HG02885 (cell line): ENCODE measurements around the gene FAM241A.
A peak's percentile ranks its signal among the peaks of the same experiment; 100 is the strongest.
"Not testable (repeated sequence)": the region's sequence is repeated elsewhere in the genome, so short reads cannot be mapped to it uniquely, and the experiment has no call there.

Experiments used
- ATAC-seq: cut with Tn5 transposase; IDR thresholded peaks from one replicate; pipeline ENCODE4 v1.9.1; 2021; ENCODE audit warnings: mild to moderate bottlenecking; ENCODE audit not compliant: unreplicated experiment, poor library complexity

The FAM241A gene

DNA sequence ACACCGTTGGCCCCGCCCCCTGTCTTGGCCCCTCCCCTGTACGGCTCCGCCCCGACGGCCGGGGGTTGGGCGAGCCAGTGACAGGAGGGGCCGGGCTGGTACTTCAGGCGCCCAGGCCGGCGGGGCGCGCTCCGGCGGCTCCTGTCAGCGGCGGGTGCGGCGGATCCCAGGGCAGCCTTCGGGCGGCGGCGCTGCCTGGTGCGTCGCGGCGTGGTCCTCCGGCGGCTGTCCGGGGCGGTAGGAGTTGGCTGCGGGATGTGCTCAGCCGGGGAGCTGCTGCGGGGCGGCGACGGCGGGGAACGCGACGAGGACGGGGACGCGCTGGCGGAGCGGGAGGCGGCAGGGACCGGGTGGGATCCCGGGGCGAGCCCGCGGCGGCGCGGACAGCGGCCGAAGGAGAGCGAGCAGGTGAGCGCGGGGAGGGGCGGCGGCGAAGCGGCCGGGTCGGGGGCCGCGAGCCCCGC lies at the start of gene FAM241A:
FAM241A (plus strand) TSS at position 129 of the 464 bp plus-strand sequence; CDS start at position 256, 127 bp downstream.
- peak; percentile 92 for ATAC-seq

DNA sequence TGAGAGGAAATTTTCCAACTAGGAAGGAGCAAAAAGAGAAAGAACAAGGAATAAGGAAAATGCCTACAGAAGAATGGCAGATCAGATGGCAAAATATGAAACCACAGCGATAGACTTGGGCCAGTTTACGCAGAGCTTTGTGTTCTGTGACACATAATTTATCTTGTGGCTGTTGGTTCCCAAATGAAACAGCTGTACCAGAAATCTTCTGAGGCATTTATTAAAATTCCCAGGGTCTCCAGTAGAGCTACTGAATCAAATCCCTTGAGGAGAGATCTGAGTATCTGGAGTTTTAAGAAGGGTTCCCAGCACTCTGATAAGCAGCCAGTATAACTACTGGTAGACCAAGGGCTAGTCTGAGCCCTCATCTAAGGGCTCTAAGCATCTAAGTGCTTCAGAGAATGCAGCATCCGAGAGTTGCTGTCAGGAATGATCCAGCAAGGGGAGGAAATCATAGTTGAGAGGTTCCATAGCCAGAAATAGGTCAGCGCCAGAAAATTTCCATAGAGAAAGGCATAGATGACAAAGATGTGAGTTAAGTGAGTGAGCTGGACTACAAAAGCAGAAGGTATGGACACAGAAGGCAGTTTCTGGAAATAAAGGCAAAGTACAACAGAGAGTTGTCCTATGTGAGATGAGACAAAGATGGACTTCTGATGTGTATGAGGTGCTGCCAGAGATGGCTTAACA lies 46.3 kb upstream of the FAM241A start:
- no peak for ATAC-seq

DNA sequence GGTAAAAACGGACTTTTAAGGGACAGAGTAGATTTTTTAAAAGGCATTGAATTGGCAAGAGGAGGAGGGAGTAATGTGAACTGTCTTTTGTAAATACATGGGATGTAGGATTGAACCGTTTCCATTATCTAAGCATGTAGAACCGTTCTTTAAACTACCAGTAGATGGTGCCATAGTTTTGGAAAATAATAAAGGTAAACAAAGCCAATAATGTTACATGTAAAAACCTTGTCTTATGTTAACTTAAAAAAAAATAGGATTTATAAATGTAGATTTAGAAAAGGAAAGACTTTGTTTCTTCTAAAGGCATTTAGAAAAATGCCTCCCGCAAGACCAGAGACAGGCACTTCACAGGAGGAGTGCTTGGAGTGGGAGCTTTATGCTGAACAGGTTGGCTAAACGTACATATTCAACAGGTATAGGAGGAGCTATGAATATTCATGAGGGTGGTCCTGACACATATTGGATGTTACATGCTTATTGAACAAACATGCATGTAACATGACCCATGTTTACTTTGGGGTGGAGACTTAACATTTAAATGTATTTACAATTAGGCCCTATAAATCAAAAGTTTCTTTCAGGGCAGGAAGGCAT lies 45.5 kb upstream of the FAM241A start:
- ATAC-seq, result peak; percentile 87

DNA sequence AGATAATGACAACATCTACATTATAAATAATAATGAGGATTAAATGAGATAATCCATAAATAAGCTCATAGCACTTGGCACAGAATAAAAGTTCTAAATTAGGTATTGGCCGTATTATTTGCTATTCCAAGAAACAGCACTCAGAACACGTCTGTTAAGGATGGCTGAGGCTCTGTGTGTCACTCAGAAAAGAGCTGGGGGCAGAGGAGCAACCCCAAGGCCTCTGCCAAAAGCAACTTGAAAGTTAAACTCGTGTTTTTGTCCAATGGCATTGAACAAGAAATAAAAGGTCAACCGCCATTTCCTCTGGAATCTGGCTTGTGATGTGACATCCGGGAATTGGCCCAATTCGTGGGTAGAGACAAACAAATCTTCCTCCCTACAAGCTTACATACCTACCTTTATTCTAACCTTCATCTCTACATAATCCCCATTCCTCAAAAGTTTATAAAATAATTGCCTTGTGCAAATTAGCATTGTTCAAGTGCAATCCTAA lies 42.3 kb upstream of the FAM241A start:
- ATAC-seq, result no peak

DNA sequence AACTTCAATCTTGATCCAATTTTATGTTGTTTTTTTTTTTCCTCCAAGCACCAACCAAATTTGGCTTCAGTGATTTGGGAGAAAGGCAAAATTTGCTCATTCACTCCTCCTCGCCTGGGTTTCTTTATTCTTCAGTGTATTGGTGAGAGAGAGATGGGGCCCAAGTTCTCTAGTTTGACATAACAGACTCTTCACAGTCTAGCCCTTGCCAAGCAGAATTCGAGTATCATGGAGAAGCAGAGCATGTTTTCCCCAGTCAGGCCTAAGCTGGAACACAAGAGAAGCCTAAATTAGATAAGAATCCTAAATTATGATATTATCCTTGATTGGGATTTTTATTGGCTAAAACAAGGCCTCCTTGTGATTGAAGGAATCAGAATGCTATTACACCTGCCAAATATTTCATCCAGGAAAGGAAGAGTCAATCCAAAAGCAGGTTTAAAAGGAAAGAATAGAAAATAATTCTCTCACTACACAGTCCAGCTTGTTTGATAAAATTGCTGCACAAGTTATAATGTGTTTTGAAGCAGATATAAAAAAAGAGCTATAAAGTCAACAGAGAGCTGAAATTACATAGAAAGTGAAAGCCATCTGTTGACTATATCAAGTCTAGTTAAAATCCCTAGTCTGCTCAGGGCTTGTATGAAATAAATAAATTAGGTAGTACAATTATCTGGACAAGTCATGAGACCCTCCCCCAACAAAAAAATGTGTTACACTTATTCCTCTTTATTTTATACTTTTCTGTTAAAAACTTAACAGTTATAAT lies 39.9 kb upstream of the FAM241A start:
- ATAC-seq, result no peak

DNA sequence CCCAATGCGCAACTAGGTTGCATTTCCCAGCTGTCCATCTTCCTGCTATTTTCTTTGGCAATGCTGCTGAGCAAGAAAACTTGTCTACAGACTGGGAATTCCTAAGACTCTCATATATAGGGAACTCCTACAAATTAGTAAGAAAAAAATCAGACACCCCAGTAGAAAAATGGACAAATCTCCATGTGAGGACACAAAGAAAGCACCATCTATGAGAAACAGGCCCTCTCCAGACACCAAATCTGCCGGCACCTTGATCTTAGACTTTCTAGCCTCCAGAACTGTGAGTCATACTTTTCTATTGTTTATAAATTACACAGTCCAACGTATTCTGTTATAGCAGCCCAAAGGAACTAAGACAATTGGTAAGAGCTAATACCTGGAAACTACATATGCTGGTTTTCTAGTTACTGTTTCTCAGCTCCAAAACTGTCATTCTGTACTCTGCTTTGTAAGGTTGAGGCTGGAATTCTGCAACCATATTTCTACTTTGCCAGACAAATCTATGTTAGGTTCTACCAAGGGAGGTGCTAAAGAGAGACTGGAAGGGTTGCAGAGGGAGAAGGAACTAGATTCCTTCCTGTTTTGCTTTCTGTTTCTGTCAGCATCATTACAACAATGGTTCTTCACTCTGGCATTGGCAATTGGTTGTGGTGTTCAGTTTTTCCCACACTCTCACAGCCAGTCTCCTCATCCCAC lies 35.7 kb upstream of the FAM241A start:
- peak; percentile 79 for ATAC-seq

DNA sequence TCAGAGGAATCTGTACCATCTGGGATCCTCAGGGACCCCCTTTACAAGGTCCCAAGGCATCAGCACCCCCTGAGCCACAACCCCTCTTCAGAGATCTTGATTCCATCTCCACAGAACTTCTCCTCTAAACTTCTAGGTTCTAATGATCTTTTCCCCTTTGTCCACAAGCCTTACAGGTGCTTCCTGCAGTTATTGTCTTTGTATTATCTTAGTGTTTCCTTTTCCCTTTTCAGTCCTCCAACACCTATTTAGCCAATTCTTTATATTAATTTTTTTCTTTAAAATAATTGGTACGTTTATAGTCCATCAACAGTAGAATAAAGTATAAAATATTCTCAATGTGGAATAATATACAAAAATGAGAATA lies 35.2 kb upstream of the FAM241A start:
- peak; percentile 18 for ATAC-seq

DNA sequence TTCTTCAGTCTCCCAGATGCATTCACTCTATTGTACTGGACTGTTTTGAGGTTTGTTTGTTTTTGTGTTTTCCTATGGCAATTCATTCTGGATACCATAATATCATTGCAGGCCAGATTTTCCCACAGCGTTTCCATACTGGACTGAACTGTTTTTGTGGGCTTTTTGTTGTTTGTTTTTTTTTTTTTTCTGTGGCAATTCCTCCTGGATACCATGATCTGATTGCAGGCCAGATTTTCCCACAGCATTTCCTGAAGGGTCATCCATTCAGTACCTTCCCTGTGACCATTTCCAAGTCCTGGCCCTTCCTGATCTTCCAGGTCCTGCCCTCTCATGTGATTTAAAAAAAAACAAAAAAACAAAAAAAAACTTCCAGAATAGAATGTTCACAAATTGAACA lies 33.9 kb upstream of the FAM241A start:
- no peak for ATAC-seq

DNA sequence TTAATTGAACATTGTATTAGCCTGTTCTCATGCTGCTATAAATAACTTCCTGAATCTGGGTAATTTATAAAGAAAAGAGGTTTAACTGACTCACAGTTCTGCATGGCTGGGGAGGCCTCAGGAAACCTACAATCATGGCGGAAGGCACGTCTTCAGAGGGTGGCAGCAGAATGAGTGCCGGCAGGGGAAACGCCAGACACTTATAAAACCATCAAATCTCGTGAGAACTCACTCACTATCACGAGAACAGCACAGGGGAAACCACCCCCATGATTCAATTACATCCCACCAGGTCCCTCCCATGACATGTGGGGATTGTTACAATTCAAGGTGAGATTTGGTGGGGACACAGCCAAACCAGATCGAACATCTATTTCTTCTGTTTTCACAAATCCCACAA lies 33.2 kb upstream of the FAM241A start:
- not testable (repeated sequence) for ATAC-seq

DNA sequence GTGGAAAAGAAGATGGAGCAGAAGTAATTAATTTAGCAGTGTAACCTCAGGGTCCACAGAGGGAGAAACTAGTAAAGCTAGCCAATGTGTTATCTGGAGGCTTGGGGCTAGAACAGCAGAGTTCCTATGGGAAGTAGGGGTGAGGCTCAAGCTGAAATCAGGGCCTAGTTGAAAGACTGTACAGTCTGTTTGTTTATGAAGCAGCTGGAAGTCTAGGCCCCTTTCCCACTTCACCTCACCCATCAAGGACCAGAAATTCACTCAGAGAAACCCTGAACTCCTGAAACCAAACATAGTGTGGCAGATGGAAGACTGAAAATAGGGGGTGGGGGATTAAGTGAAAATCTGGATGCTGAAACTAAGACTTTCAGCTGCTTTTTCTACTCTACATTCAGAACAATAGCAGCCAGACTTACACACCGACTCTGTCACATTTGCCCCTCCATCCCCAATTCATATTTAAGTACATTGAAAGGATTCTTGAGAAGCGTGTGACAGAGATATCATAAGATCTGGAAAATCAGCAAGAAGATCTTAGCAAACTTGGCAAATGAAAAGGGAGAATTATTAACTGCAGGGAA lies 32.6 kb upstream of the FAM241A start:
- ATAC-seq, result no peak

DNA sequence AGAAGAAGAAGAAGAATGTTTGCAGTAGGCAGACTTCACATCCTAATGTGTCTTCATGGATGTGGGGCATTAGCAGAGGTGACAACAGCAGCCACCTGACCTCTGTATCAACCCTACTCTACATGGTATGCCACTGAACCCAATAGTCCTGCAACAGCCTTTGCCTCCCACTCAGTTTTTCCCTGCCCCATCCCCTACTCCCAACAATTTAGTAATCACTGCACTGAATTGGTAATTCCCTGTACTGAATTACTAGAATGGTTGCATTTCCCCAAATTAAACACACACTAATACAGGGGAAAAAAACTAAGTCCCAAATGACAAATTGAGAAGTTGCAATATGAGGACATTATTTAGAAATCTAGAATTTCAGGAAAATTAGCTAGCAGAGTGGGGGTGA lies 31.4 kb upstream of the FAM241A start:
- no peak for ATAC-seq

DNA sequence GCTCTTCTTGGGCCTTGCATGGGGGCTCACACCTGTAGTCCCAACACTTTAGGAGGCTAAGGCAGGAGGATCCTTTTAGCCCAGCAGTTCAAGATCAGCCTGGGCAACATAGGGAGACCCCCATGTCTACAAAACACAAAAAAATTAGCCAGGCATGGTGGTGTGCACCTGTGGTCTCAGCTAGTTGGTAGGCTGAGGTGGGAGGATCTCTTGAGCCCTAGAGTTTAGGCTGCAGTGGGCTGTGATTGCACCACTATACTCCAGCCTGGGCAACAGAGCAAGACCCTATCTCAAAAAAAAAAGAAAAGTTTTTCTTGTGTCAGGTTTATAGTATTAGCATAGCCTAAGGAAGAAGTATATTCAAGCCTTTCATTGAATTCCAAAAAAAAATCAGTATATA lies 30.8 kb upstream of the FAM241A start:
- no peak for ATAC-seq

DNA sequence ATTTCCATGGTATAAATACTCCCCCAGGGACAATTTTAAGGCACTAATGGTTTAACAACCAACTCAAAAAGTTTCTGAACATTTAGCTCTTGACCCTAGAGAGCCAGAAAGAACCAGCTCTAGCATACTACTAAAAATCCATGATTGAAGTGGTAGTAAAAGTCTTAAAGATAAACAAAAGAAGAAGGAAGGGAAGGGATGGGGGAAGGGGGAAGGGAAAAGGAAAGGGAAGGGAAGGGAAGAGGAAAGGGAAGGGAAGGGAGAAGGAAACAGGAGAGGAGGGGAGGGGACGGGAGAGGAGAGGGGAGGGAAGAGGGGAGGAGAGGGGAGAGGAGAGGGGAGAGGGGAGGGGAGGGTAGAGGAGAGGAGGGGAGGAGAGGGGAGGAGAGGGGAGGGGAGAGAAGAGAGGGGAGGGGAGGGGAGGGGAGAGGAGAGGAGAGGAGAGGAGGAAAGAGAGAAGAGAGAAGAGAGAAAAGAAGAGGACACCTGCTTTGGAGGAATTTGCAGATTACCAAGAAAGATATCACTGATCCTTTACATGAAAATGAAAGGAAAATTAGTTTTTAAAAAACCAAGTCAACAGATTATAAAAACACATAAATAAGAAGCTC lies 26.4 kb upstream of the FAM241A start:
- ATAC-seq, result no peak

DNA sequence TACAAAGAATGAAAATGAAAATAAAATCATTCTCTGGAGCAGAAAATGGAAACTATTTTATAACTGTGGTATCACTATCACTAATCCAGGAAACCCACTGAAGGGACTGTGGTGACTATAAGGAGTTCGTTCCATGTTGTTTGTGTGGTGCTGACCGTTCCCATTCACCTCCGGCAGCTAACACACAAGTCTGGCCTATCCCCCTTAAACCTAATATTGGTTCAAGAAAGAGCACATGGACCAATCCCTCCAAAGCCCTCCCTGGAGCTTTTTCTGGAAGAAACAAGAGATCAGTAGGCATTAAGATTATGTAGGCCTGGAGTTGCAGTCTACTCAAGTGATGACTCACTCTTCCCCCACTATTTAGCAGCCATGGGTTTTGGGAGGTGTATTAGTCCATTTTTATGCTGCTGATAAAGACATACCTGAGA lies 25.9 kb upstream of the FAM241A start:
- ATAC-seq, result peak; percentile 87

DNA sequence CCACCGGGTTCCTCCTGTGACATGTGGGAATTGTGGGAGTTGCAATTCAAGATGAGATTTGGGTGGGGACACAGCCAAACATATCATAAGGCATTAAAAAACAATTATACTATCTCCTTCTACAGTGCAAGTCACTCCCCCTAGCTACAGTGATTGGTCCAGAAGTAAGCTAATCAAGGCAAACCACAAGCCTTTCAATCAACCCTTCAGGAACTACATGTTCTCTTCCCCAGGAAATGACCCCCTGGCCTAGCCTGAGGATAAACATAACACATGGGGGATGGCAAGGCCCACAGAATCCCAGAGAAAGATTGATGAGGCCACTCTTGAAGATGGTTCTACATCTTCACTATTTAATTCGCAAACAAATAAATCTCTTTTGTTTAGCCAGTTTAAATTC lies 25.2 kb upstream of the FAM241A start:
- ATAC-seq, result no peak

DNA sequence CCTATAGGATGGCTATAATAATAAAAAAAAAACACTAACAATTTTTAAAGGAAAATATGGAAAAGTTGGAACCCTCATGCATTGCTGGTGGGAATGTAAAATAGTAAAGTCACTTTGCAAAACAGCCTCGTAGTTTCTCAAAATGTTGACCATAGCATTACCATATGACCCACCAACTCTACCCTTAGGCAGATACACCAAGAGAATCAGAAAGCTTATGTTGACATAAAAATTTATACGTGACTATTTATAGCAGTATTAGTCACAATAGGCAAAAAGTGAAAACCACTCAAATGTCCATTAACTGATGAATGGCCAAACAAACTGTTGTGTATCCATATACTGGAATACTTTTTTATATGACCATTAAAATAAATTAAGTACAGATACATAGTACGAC lies 19.8 kb upstream of the FAM241A start:
- ATAC-seq, result no peak

DNA sequence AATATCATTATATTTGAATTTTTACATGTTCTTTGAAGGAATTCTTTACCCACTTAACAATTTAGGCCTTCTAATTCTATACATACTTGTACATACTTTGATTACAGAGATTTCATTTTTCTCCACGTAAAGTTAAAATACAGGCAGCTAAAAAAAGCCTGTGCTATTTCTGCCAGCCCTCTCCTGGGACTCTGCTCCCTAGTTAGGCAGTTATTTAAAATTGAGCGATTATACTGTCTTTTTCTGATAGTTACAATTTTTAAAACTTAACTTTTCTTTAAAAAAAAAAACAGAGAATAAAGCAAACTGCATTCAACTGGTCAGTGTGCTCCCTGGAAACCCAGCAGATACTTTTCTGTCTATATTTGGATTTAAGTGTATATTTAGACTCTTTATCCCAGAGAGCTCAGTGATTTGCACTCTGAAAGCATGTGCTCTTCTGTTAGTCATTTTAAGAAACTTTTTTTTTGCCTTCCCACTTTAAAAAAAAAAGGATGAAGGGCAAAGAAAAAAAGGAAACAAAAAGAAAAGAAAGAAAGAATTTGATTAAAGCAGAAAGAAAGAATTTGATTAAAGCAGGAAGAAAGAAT lies 18.1 kb upstream of the FAM241A start:
- ATAC-seq, result no peak

DNA sequence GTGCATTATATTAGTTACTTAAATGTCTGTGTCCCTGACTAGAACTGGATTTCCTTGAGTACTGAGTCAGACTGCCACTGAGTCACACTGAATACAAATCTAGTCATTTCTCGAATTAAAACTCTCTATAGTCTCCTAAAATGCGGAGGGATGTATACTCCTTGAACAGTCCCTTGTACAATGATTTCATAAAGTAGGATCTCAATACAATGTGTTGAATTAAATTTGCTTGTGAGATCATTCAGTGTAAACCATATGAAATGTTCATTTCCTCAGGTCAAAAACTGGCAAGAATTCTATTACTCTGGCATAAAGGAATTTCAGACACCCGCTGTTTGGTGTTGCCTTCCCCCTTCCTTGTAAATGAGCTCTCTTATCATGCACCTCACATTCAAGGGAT lies 17.5 kb upstream of the FAM241A start:
- ATAC-seq, result no peak

DNA sequence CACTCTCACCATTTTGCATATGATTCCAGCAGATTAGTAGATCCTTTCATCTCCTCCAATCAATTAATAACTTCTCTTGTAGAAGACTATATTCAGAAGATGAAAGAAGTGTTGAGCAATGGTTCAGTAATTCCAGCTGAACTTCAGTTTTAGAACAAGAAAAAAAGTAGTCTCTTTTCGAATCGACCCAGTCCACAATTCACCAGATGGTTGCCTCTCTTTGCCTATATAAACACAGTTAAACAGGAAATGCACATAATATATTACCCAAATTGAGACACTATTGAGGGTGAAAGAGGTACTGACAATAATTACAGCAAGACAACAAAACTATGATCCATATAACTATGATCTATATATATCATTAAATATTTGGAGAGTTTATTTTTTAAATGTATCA lies 16.8 kb upstream of the FAM241A start:
- no peak for ATAC-seq

DNA sequence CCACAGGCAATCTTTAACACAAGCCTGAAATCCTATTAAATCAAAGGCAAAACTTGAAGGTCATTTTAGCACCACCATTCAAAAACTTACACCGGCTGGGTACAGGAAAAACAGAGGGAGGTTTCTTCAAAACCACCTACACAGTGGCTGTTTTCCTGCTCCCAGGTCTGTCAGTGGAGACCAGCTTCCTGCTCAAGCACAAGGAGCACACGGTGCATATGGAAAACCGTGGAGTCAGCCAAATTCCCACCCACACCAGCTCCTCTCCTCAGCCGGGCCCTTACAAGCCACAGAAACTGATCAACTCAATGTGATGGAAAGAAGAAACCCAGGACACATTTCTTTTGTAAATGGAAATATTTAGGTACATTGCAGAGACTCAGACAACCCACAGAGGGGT lies 14.3 kb upstream of the FAM241A start:
- no peak for ATAC-seq
